Astrocyte (in vitro differentiated cells and primary cell): ENCODE data around the gene CENPX. TPM values are rescaled to one million over a fixed set of nuclear protein-coding genes. Genes with fewer than 3 reads are reported as not detected.

Experiments
- DNase-seq: peaks from one replicate; pipeline ENCODE4 v3.0.0-alpha.2; 2010; ENCODE audit warnings: low read depth
- FAIRE-seq: peaks from 2 replicates; lab custom pipeline; 2011; peaks lifted over from hg19 to GRCh38; lab: Jason Lieb, UNC
- H2AFZ ChIP-seq: 2 replicates; pipeline ENCODE4 v1.6.0; 2012; ENCODE audit warnings: low read depth, low read length, inconsistent platforms
- H3K27ac ChIP-seq: 2 replicates; pipeline ENCODE4 v1.5.1; 2011; ENCODE audit warnings: low read depth, low read length, inconsistent platforms
- H3K27me3 ChIP-seq: 2 replicates; pipeline ENCODE4 v1.6.0; 2011; ENCODE audit warnings: low read length, inconsistent platforms; ENCODE audit not compliant: insufficient read depth
- H3K36me3 ChIP-seq: 2 replicates; pipeline ENCODE4 v1.5.1; 2011; ENCODE audit warnings: low read length, inconsistent platforms; ENCODE audit not compliant: insufficient read depth
- H3K4me1 ChIP-seq: 2 replicates; pipeline ENCODE4 v1.5.1; 2011; ENCODE audit warnings: low read length, inconsistent platforms; ENCODE audit not compliant: insufficient read depth
- H3K4me2 ChIP-seq: 2 replicates; pipeline ENCODE4 v1.6.0; 2012; ENCODE audit warnings: low read length, inconsistent platforms
- H3K4me3 ChIP-seq: 2 replicates; pipeline ENCODE4 v1.5.1; 2011; ENCODE audit warnings: low read depth, mild to moderate bottlenecking, low read length, inconsistent platforms; ENCODE audit not compliant: insufficient read depth
- H3K79me2 ChIP-seq: 2 replicates; pipeline ENCODE4 v1.6.0; 2012; ENCODE audit warnings: mild to moderate bottlenecking, low read length, inconsistent platforms; ENCODE audit not compliant: insufficient read depth
- H3K9ac ChIP-seq: 2 replicates; pipeline ENCODE4 v1.6.0; 2012; ENCODE audit warnings: mild to moderate bottlenecking, low read length, inconsistent platforms
- H3K9me3 ChIP-seq: 2 replicates; pipeline ENCODE4 v1.5.1; 2012; ENCODE audit warnings: low read depth, mild to moderate bottlenecking, low read length, inconsistent platforms; ENCODE audit not compliant: insufficient read depth
- H4K20me1 ChIP-seq: 2 replicates; pipeline ENCODE4 v1.6.0; 2012; ENCODE audit warnings: low read length, inconsistent platforms; ENCODE audit not compliant: insufficient read depth
- H3K27ac Mint-ChIP-seq: one replicate; pipeline ENCODE4 v1.8.0; 2021; ENCODE audit warnings: mild to moderate bottlenecking, mixed read lengths; ENCODE audit not compliant: unreplicated experiment
- H3K27me3 Mint-ChIP-seq: one replicate; pipeline ENCODE4 v1.8.0; 2021; ENCODE audit warnings: low read depth, mixed read lengths; ENCODE audit not compliant: unreplicated experiment
- H3K36me3 Mint-ChIP-seq: one replicate; pipeline ENCODE4 v1.8.0; 2021; ENCODE audit warnings: low read depth, mixed read lengths; ENCODE audit not compliant: unreplicated experiment
- H3K4me1 Mint-ChIP-seq: one replicate; pipeline ENCODE4 v1.8.0; 2021; ENCODE audit warnings: low read depth, mixed read lengths; ENCODE audit not compliant: unreplicated experiment
- H3K4me3 Mint-ChIP-seq: one replicate; pipeline ENCODE4 v1.8.0; 2021; ENCODE audit warnings: mild to moderate bottlenecking, moderate library complexity, mixed read lengths; ENCODE audit not compliant: unreplicated experiment
- H3K9me3 Mint-ChIP-seq: one replicate; pipeline ENCODE4 v1.8.0; 2021; ENCODE audit warnings: mild to moderate bottlenecking, mixed read lengths; ENCODE audit not compliant: unreplicated experiment
- EZH2 ChIP-seq: IDR thresholded peaks from 2 replicates; pipeline ENCODE4 v1.6.1; 2012; ENCODE audit warnings: mild to moderate bottlenecking, low read length, inconsistent platforms; ENCODE audit not compliant: insufficient read depth
- total RNA-seq: library from RNA; stranded (reverse); gene quantifications from 2 replicates; pipeline ENCODE4 v1.2.1, GENCODE V29; 2021
- TF ChIP-seq, protein P1 (sequence below): IDR thresholded peaks from 2 replicates; pipeline ENCODE4 v1.5.1; 2011; ENCODE audit warnings: low read depth, mild to moderate bottlenecking, inconsistent platforms, low read length, moderate library complexity; ENCODE audit not compliant: insufficient read depth

CENPX gene
- total RNA-seq, 1 donor from 2014 or later = 26.7 TPM

DNA sequence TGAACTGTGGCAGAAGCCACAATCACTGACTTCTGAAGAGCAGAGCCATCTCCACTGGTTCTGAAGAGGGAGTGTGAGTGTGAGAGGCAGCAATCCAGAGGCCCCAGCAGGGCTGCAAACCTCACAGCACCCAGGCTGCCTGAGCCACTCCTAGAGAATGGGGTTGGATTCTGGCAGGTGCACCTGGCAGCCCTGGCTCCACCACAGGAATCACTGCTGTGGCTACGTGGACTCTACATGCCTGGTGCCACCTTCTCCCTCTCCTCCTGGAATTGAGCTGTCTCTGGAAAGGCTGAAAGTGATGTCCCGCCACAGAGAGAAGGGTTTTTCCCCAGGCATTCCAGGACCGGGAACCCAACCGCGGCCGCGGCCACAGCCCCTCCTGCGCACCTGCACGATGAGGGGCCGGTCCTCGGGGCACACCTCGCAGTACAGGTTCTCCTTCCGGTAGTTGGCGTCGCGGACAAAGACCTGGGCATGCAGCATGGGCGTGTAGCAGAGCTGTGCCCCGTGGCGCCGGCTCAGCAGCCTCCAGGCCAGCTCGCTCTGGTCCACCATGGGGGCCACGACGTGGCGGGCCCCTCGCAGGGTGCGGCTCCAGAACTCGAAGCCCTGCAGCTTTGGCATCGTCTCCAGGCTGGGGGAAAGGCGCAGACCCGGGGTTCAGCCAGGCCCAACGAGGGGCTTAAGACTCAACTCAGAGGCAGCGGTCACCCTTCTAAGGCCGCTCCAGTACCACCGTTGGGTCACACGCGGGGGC lies 41.9 kb upstream of the CENPX start:
- Histone ChIP-seq H3K4me1 (peaks cover 12% of the 10 kb centered on the region), H3K4me2 (peak overlapping the region; percentile 96), H2AFZ (peak overlapping the region; percentile 66), H4K20me1 (peaks cover 24% of the 10 kb centered on the region), H3K9ac (peak overlapping the region; percentile 92), H3K27ac (peak overlapping the region; percentile 33), H3K36me3 (peaks cover 2% of the 10 kb centered on the region), H3K27me3 (no peaks in the 10 kb centered on the region), H3K79me2 (peaks cover 30% of the 10 kb centered on the region), H3K4me3 (peak overlapping the region; percentile 71), H3K9me3 (no peaks in the 10 kb centered on the region)
- H3K27ac Mint-ChIP-seq = no peak overlapping the region
- DNase-seq = no peak
- TF ChIP-seq EZH2 = no peak
- TF ChIP-seq, protein P1, sequence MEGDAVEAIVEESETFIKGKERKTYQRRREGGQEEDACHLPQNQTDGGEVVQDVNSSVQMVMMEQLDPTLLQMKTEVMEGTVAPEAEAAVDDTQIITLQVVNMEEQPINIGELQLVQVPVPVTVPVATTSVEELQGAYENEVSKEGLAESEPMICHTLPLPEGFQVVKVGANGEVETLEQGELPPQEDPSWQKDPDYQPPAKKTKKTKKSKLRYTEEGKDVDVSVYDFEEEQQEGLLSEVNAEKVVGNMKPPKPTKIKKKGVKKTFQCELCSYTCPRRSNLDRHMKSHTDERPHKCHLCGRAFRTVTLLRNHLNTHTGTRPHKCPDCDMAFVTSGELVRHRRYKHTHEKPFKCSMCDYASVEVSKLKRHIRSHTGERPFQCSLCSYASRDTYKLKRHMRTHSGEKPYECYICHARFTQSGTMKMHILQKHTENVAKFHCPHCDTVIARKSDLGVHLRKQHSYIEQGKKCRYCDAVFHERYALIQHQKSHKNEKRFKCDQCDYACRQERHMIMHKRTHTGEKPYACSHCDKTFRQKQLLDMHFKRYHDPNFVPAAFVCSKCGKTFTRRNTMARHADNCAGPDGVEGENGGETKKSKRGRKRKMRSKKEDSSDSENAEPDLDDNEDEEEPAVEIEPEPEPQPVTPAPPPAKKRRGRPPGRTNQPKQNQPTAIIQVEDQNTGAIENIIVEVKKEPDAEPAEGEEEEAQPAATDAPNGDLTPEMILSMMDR = no peak
- no peak for FAIRE-seq
- H3K27me3 Mint-ChIP-seq = no peaks in the 10 kb centered on the region
- H3K36me3 Mint-ChIP-seq = peaks cover 3% of the 10 kb centered on the region
- H3K4me3 Mint-ChIP-seq = peak overlapping the region; percentile 76
- no peaks in the 10 kb centered on the region for H3K4me1 Mint-ChIP-seq
- no peaks in the 10 kb centered on the region for H3K9me3 Mint-ChIP-seq

DNA sequence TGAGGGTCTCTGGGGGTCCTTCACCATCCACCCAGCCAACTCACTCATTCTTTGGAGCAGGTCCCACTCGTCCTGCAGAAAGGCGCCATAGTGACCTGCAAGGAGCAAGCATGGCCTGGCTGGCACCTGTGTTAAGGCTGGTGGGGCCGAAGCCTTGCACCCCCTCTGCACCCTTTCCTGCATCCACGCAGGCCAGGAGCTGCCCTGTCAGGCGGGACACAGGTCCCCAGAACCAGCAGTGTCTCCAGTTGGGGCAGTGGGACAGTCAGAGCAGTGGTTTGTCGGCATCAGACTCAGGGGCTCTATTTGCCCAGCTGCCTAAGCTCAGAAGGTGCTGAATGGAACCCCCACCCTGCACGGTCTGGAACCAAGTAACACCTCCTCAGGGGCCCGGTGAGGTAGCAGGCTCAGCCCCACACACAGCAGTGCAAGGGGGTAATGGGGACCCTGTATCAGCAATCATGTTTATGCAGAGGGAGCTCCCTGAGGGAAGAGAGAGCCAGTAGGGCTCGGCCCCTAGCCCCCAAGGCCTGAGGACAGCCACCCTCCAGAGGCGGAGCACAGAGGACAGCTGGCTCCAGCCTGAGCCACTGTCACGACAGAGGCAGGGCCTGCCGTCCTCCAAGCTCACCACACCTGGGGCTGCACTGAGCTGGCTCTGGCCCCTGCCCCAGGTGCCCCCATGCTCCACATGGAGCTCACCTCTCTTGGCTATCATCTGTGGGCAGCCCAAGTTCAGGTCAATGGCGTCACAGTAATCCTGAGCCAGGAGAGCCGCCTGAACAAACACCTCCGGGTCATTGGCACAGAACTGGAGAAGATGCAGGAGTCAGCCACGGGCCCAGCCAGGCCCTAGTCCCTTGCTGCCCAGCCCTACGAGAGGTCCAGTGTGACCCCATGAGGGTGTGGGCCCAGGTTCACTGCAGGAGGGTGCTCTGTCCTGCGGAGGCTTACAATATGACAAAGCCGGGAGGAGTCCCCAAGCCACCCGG lies 41.0 kb upstream of the CENPX start:
- H3K9me3 Mint-ChIP-seq = no peaks in the 10 kb centered on the region
- TF ChIP-seq, protein P1 = no peak
- H3K4me3 ChIP-seq = no peak overlapping the region
- H3K36me3 ChIP-seq = peaks cover 2% of the 10 kb centered on the region
- no peak overlapping the region for H3K27ac ChIP-seq
- peaks cover 30% of the 10 kb centered on the region for H3K79me2 ChIP-seq
- H3K36me3 Mint-ChIP-seq = peaks cover 3% of the 10 kb centered on the region
- peak overlapping the region; percentile 96 for H3K4me2 ChIP-seq
- H3K27me3 ChIP-seq = no peaks in the 10 kb centered on the region
- peak overlapping the region; percentile 76 for H3K4me3 Mint-ChIP-seq
- DNase-seq (no peak), FAIRE-seq (no peak)
- no peaks in the 10 kb centered on the region for H3K27me3 Mint-ChIP-seq
- H3K4me1 Mint-ChIP-seq = no peaks in the 10 kb centered on the region
- H3K27ac Mint-ChIP-seq = no peak overlapping the region
- H4K20me1 ChIP-seq = peaks cover 31% of the 10 kb centered on the region
- H2AFZ ChIP-seq = no peak overlapping the region
- H3K9ac ChIP-seq = peak overlapping the region; percentile 92
- H3K4me1 ChIP-seq = peaks cover 12% of the 10 kb centered on the region
- H3K9me3 ChIP-seq = no peaks in the 10 kb centered on the region
